Measurements from ENCODE around the gene ZFAND3.

GRCh38 chr6:37865504-37865903 lies 46.0 kb downstream of the ZFAND3 start:
- TF ChIP-seq E2F4 (IDR thresholded peaks at IDR 0.05; ENCODE audit: low read depth, low read length), result no peak
- TF ChIP-seq MXI1 (IDR thresholded peaks at IDR 0.05; ENCODE audit: low read depth, low read length), result no peak
- TF ChIP-seq CTCF (IDR thresholded peaks at IDR 0.05 in 2 of 3, conservative IDR thresholded peaks at IDR 0.05 in 1 of 3; ENCODE audit: control insufficient read depth in 2 of 3, extremely low read depth in 1 of 3, insufficient read depth in 1 of 3, low read depth in 3 of 3, low read length in 3 of 3), result no peak
- TF ChIP-seq PBX3 (IDR thresholded peaks at IDR 0.05; ENCODE audit: insufficient replicate concordance, low read depth, low read length), result no peak
- no peak for TF ChIP-seq RFX5 (IDR thresholded peaks at IDR 0.05; ENCODE audit: low read depth, low read length)
- TF ChIP-seq HDGF (IDR thresholded peaks at IDR 0.05), result no peak
